Breast epithelium (tissue), 4 donors: ENCODE data around the gene OR6B1. TPM values are rescaled to one million over a fixed set of nuclear protein-coding genes. Genes with fewer than 3 reads are reported as not detected.

Experiments used
- DNase-seq, 2 donors: peaks; one replicate each; pipeline ENCODE4 v3.0.0-alpha.2; 2019; ENCODE audit warnings: low spot score in 2 of 2
- H3K27ac ChIP-seq, 2 donors: fragments of 200-600 bp; sonication (generic) in 1 of 2; one replicate each; pipeline ENCODE4 v1.5.1; 2016 to 2019; ENCODE audit warnings: mild to moderate bottlenecking in 1 of 2
- H3K27me3 ChIP-seq, 2 donors: fragments of 200-600 bp; sonication (generic) in 1 of 2; one replicate each; pipeline versions ENCODE4 v1.5.1 to v1.6.0; 2017 to 2019; ENCODE audit warnings: control low read depth in 1 of 2, mild to moderate bottlenecking in 1 of 2
- H3K36me3 ChIP-seq: fragments of 200-600 bp; one replicate; pipeline ENCODE4 v1.5.1; 2019
- H3K4me1 ChIP-seq, 2 donors: fragments of 200-600 bp; sonication (generic); one replicate each; pipeline ENCODE4 v1.5.1; 2016 to 2019; ENCODE audit warnings: control low read depth in 1 of 2
- H3K4me3 ChIP-seq, 3 donors: fragments of 200-600 bp; sonication (generic); 1 replicate in 2 of 3; 2 replicates in 1 of 3; pipeline ENCODE4 v1.5.1; 2016 to 2019; ENCODE audit warnings: mild to moderate bottlenecking in 3 of 3, moderate library complexity in 2 of 3
- H3K9me3 ChIP-seq, 2 donors: fragments of 200-600 bp; sonication (generic) in 1 of 2; one replicate each; pipeline ENCODE4 v1.5.1; 2016 to 2019; ENCODE audit warnings: control low read depth in 1 of 2
- POLR2A ChIP-seq: fragments of 450-650 bp; IDR thresholded peaks from one replicate; pipeline ENCODE4 v1.6.1; 2016; ENCODE audit warnings: antibody characterized with exemption, mild to moderate bottlenecking, moderate library complexity
- POLR2AphosphoS5 ChIP-seq, 3 donors: sonication (generic); formaldehyde crosslinking; IDR thresholded peaks; one replicate each; pipeline ENCODE4 v1.6.1; 2017; ENCODE audit warnings: antibody characterized with exemption in 3 of 3
- intact Hi-C: fragments of 100-400 bp; cut with DNase I; formaldehyde crosslinking; loops from one replicate; pipeline ENCODE4 v1.15.1; 2023; ENCODE audit warnings: low total_unique reads
- total RNA-seq, 3 donors: library from RNA; depleted of rRNA; stranded (reverse); fragments of >200 nt; gene quantifications; one replicate each; pipeline ENCODE4 v1.1.0, GENCODE V29; 2016
- TF ChIP-seq, protein P1 (sequence below), 3 donors: fragments of 450-650 bp; IDR thresholded peaks; one replicate each; pipeline ENCODE4 v1.5.1; 2016 to 2017; ENCODE audit warnings: antibody characterized with exemption in 3 of 3, mild to moderate bottlenecking in 3 of 3, moderate library complexity in 3 of 3

The OR6B1 gene
- total RNA-seq, 3 donors from 2014 or later = not detected

DNA sequence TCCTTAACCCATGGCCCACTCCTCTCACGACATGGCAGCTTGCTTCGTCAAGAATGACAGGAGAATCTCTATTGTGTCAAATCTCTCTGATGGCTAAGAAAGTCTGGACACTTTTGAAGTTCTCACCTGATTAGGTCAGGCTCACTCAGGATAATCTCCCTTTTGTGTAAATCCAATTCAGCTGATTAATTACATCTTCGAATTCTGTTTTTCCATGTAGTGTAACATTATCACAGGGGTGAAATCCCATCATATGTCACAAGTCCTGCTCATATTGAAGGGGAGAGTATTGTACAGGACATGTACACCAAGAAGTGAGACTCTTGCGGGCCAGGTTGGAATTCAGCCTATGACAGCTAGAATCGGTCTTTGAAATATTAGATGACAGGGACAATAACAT, 16.2 kb upstream of the OR6B1 start:
- H3K27me3 ChIP-seq = no peaks in the 10 kb centered on the region
- no peaks in the 10 kb centered on the region for H3K36me3 ChIP-seq
- DNase-seq = no peak
- H3K4me1 ChIP-seq = no peaks in the 10 kb centered on the region
- intact Hi-C loops = no loop called here
- H3K9me3 ChIP-seq = no peaks in the 10 kb centered on the region
- TF ChIP-seq POLR2AphosphoS5 (IDR thresholded peaks at IDR 0.05) (no peak), POLR2A (no peak)
- TF ChIP-seq, protein P1, sequence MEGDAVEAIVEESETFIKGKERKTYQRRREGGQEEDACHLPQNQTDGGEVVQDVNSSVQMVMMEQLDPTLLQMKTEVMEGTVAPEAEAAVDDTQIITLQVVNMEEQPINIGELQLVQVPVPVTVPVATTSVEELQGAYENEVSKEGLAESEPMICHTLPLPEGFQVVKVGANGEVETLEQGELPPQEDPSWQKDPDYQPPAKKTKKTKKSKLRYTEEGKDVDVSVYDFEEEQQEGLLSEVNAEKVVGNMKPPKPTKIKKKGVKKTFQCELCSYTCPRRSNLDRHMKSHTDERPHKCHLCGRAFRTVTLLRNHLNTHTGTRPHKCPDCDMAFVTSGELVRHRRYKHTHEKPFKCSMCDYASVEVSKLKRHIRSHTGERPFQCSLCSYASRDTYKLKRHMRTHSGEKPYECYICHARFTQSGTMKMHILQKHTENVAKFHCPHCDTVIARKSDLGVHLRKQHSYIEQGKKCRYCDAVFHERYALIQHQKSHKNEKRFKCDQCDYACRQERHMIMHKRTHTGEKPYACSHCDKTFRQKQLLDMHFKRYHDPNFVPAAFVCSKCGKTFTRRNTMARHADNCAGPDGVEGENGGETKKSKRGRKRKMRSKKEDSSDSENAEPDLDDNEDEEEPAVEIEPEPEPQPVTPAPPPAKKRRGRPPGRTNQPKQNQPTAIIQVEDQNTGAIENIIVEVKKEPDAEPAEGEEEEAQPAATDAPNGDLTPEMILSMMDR (IDR thresholded peaks at IDR 0.05) = no peak
- no peak overlapping the region for H3K27ac ChIP-seq
- H3K4me3 ChIP-seq = no peak overlapping the region

DNA sequence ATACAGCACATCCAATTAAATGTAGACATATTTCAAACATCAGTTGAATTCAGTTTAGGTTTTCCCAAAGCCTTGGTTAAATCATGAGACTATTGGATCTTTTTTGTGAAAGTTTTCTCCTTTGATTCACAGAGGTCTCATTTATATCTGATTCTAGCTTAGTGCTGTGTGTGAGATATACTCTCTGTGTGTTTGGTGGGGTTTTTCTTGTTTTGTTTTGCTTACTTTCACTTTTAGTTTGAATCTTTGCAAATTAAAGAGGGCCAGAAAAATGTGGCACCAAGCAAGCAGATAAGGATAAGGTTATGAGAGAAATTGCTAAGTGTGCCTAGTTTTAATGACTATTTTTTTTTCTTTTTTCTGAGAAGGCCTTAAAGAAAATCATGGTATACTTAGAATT, 12.6 kb upstream of the OR6B1 start:
- no peak for DNase-seq
- Histone ChIP-seq H3K27ac (no peak overlapping the region), H3K36me3 (no peaks in the 10 kb centered on the region), H3K4me1 (no peaks in the 10 kb centered on the region), H3K9me3 (no peaks in the 10 kb centered on the region), H3K4me3 (no peak overlapping the region), H3K27me3 (no peaks in the 10 kb centered on the region)
- TF ChIP-seq, protein P1 (IDR thresholded peaks at IDR 0.05) = no peak
- no peak for TF ChIP-seq POLR2AphosphoS5 (IDR thresholded peaks at IDR 0.05)
- no peak for TF ChIP-seq POLR2A
- intact Hi-C loops = no loop called here

DNA sequence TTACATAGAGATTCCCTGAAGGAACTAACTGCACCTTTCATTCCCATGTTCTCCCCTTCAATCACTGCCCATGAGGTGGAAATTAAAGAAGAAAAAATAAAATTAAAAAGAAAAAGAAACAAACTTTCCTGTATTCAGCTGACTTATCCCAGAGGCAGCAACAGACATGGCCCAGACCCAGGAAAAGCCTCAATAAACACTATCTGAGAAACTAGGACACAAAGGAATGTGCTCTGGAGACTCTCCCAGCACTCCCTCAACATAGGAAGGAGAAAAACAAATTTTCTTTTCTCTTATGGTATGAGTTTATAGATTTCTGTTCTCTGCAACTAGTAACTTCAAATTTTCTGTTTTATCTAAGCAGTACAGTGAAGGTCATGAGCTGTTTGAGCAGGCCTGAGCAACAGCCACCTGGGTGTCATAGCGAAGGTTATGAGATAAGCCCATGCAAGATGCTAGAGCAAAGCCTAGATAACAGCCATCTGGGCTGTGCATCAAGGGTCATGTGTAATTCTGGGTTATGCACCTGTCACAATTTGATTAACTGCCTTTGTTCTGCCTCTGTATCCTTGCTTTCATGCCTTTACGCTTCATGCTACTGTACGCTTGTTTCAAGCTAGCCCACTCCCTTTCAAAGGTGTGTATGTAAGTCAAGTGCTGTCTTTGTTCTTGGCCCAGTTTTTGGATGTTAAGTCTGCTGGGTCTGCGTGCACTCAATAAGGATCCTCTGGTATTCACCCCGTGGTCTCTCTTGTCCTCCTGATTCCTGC, 11.0 kb upstream of the OR6B1 start:
- H3K27ac ChIP-seq = no peak overlapping the region
- no peaks in the 10 kb centered on the region for H3K36me3 ChIP-seq
- no peak overlapping the region for H3K4me3 ChIP-seq
- DNase-seq = no peak
- no peaks in the 10 kb centered on the region for H3K27me3 ChIP-seq
- TF ChIP-seq, protein P1 (IDR thresholded peaks at IDR 0.05) = no peak
- TF ChIP-seq POLR2A (no peak), POLR2AphosphoS5 (IDR thresholded peaks at IDR 0.05) (no peak)
- no peaks in the 10 kb centered on the region for H3K4me1 ChIP-seq
- no peaks in the 10 kb centered on the region for H3K9me3 ChIP-seq
- intact Hi-C loops = no loop called here

DNA sequence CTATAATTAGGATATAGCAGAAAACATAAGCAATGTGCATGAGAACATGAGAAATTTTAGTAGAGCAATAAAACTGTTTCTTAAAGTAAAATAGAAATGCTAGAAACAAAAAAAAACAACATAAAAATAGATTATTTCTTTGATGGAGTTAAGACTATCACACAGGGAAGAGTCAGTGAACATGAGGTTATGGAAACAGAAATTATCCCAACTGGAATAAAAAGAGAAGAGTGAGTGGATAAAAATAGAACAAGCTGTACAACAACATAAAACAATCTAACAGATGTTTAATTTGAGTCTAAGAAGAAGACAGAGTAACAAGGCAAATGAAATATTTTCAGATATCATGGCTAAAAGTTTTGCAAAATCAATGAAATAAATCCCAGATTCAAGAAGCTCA, 7.5 kb upstream of the OR6B1 start:
- no peaks in the 10 kb centered on the region for H3K36me3 ChIP-seq
- intact Hi-C loops = no loop called here
- H3K27ac ChIP-seq = no peak overlapping the region
- H3K4me1 ChIP-seq = no peaks in the 10 kb centered on the region
- no peak for DNase-seq
- no peaks in the 10 kb centered on the region for H3K9me3 ChIP-seq
- no peak overlapping the region for H3K4me3 ChIP-seq
- H3K27me3 ChIP-seq = no peaks in the 10 kb centered on the region
- TF ChIP-seq, protein P1 (IDR thresholded peaks at IDR 0.05) = no peak
- TF ChIP-seq POLR2AphosphoS5 (IDR thresholded peaks at IDR 0.05) (no peak), POLR2A (no peak)

DNA sequence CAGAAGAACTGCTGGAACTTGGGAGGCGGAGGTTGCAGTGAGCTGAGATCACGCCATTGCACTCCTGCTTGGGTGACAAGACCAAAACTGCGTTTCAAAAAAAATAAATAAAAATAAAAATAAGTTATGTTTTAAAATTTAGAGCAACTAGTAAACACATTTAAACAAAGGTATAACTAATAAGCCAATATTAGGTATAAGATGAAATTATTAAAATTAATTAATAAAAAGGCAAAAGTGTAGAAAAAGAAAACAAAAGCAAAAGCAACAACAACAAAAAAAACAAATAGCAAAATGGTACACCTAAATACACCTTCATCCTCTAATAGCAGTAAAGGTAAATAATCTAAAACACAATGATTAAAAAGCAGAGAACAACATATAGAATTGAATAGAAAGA, 6.2 kb upstream of the OR6B1 start:
- no peak for TF ChIP-seq POLR2AphosphoS5 (IDR thresholded peaks at IDR 0.05)
- TF ChIP-seq, protein P1 (IDR thresholded peaks at IDR 0.05) = no peak
- TF ChIP-seq POLR2A = no peak
- H3K27ac ChIP-seq = no peak overlapping the region
- no peak for DNase-seq
- intact Hi-C loops = no loop called here
- no peaks in the 10 kb centered on the region for H3K36me3 ChIP-seq
- no peaks in the 10 kb centered on the region for H3K4me1 ChIP-seq
- no peaks in the 10 kb centered on the region for H3K27me3 ChIP-seq
- H3K4me3 ChIP-seq = no peak overlapping the region
- no peaks in the 10 kb centered on the region for H3K9me3 ChIP-seq
